NAMALWA (cell line): ENCODE measurements around the gene DECR2.
"Not testable (repeated sequence)": the region's sequence is repeated elsewhere in the genome, so short reads cannot be mapped to it uniquely, and the experiment has no call there.

ENCODE experiments used
- DNase-seq: peaks from one replicate; pipeline ENCODE4 v3.0.0-alpha.2; 2015; ENCODE audit warnings: low spot score

Gene DECR2

GRCh38 chr16:400061-400591, 1.6 kb upstream of the DECR2 start:
- DNase-seq: no peak

DNA sequence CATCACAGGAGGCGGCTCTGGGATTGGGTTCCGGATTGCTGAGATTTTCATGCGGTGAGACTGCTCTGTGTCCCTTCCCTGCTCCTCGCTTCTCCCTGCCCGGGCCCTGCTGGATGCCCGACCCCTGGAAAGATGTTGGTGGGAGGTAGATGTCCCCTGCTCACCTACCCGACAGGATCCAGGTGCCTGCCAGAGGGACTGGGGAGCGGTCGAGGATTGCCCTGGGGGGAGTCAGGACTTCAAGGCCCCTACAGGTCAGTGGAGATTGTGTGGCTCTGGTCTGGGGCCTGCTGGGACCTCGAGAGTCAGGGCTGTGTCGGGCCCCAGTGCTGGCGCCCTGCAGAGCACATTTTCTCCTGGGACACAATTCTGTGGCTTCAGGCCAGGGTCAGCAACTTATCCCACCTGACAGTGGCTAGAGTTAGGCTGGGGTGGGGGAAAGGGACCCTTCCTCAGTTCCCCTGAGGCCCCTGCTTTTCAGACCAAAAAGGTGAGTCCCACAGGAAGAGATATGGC, 3.3 kb downstream of the DECR2 start:
- DNase-seq: no peak

- DNase-seq: no peak
Observed at GRCh38 chr16:405548-406506, 4.1 kb downstream of the DECR2 start.

DNA sequence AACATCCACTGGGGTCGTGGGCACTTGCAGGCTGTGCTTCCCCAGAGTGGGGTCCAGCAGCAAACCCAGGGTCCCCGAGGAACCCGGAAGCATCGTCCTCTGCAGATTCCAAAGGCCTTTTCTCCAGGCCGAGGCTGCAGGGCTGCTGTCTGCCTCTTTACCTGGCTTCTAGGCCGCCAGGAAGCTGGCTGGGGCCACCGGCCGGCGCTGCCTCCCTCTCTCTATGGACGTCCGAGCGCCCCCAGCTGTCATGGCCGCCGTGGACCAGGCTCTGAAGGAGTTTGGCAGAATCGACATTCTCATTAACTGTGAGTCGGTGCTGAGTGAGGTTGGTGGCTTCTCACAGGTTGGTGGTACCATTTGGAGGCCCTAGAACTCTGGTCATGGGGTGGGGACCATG, 5.6 kb downstream of the DECR2 start:
- no peak for DNase-seq

DNA sequence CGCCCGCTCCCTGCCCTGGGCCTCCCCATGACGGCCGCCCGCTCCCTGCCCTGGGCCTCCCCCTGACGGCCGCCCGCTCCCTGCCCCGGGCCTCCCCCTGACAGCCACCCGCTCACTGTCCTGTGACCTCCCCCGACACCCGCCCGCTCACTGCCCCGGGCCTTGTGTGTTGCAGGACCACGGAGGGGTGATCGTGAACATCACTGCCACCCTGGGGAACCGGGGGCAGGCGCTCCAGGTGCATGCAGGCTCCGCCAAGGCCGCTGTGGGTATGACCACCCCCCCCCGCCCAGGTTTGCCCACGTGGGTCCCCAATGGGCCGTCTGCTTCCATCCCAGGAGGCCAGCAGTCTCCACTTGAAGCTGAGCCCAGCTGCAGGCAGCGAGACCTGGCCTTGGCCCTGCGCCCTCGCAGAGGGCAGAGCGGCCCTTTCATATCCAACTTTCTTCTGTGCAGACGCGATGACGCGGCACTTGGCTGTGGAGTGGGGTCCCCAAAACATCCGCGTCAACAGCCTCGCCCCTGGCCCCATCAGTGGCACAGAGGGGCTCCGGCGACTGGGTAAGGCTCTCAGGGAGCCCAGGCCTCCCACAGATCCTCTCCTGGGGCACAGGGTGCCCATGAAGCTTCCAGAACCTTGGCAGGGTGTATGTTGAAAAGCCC, 9.0 kb downstream of the DECR2 start:
- no peak for DNase-seq

- DNase-seq: no peak
Observed at GRCh38 chr16:411576-412265, 10.0 kb downstream of the DECR2 start.

DNA sequence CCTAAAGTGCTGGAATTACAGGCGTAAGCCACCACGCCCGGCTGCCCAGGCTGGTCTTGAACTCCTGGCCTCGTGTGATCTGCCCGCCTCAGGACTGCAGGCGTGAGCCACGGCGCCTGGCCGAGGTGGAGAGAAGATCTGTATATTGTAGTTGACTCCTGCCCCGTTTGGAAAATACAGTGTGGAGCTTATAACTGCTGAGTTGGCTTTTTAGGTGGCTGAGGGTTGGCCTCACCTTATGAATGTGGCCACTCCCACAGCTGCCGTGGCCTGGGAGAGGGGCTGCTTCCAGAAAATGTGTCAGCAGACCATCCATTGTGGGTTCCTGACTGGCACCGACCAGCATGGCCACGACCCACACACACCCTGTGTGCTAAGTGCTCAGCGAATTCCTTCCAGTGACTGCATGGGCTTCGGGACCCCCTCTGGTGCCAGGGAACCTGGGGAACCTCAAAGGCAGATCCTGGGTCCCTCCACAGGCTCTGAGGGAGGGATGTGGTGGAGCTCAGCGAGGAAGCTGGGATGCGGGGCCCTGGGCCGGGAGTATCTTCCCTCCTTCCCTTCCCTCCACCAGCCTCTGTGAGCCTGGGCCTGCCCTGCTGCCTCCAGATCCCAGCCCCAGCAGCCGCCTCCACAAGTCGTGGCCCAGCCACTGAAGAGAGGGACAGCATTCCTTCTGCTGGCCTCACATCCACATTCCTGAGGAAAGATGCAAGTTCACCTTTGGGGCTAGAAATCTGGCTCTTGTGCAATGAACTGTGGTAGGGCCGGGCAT, 12.9 kb downstream of the DECR2 start:
- no peak for DNase-seq

- DNase-seq: not testable (repeated sequence)
Observed at GRCh38 chr16:415170-415498, 13.4 kb downstream of the DECR2 start.

GRCh38 chr16:422179-422578, 20.5 kb downstream of the DECR2 start:
- not testable (repeated sequence) for DNase-seq

- no peak for DNase-seq
Observed at GRCh38 chr16:424033-424622, 22.4 kb downstream of the DECR2 start.

DNA sequence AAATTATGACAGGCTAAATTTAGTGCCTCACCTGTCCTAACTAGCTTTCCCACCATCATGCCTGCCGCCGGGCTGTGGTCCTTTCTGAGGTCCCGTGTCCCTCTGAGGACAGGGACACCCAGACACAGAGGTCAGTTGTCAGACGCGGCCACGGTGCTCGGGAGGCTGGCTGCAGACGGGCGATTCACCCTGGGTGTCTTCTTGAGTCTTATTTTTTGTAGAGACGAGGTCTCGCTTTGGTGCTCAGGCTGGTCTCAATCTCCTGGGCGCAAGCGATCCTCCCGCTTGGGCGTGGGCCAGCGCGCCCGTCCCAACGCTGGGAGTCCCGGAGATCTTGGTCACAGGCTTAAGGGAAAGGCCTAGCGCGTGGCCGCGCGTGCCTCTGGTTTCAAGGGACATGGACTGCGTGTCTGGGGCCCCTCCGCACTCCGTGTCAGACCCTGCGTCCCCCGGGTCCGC, 23.0 kb downstream of the DECR2 start:
- no peak for DNase-seq

DNA sequence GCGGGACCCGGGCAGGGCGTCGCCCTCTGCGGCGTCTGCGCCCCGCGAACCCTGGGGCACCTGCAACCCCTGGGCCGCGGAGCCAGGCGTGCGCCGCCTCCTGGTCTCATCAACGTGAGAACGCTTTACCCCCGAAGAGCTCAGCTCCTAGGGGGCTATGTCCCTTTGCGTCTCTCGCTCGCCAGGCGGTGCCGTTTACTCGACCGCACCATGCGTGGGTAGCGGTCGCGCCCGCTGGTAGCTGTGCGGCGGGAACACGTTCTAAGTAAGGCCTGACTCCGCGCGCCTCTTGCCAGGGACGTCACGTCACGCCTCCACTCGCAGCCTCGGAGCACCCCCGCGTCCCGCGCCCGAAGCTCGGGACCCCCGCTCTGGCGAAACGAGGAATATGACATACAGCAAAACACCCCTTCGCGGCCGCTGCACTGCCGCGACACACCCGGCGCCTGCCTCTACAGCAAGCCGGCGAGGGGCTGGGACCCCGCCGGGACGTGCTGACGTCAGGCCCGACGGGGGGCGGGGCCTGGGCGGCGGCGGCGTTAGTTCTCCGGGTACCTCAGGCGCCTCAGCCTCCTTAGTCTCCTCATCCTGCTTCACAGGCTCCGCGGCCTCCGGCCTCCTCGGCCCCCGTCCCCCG, 23.5 kb downstream of the DECR2 start, which contains the start of gene RAB11FIP3:
RAB11FIP3 (plus strand) TSS at position 568 of the 637 bp plus-strand sequence. CDS start 358 bp downstream, outside the sequence.
- peak; percentile 89 for DNase-seq

DNA sequence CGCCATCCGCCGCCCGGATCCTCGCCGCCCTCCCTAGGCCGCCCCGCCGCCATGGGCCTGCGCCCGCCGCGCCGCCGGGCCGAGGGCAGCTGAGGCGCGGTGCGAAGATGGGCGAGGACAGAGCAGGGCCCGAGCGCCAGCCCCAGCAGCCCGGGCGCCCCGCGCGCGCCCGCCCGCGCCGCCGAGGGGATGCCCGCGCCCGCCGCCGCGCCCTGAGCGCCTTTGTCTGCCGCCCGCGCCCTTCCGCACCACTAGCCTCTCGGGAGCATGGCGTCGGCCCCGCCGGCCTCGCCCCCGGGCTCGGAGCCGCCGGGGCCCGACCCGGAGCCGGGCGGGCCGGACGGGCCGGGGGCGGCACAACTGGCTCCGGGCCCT, 24.0 kb downstream of the DECR2 start:
- DNase-seq: no peak

- no peak for DNase-seq
Observed at GRCh38 chr16:426115-426905, 24.6 kb downstream of the DECR2 start.

- no peak for DNase-seq
Observed at GRCh38 chr16:426906-427249, 25.2 kb downstream of the DECR2 start.

DNA sequence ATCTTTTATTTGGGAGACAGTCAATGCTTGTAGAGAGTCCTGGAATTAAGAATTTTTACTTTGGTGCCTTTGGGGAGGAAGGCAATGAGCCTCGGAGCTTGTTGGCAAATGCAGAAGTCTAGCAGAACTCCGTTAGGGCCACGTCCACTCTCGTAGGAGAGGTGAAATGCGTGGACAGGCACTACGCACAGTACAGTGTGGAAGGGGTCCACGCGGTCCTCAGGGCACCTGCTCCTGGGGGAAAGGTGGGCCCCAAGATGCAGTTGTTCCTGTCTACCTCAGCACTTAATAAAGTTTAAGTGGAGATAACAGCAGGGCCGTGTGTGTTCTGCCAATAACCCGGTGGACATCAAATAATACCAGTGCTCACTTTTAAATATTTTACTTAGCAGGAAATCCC, 25.6 kb downstream of the DECR2 start:
- DNase-seq: no peak

GRCh38 chr16:430904-431303, 29.2 kb downstream of the DECR2 start:
- DNase-seq: no peak

DNA sequence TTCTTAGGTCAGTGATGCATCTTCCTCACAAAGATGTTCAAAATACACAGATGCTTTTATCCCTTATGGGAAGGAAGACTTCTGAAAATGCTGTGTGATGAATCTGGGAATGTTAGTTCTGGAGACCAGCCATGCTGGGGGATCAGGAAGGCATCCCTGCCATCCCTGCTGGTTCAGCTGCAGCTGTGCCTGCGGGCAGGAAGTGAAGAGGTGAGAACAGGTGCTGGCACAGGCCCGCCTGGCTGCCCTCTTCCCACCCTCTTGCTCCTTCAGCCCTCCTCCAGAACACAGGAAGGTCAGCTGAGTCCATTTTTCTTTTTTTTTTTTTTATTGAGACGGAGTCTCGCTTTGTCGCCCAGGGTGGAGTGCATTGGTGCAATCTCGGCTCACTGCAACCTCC, 38.9 kb downstream of the DECR2 start:
- DNase-seq: no peak

- no peak for DNase-seq
Observed at GRCh38 chr16:441447-441846, 39.8 kb downstream of the DECR2 start.

DNA sequence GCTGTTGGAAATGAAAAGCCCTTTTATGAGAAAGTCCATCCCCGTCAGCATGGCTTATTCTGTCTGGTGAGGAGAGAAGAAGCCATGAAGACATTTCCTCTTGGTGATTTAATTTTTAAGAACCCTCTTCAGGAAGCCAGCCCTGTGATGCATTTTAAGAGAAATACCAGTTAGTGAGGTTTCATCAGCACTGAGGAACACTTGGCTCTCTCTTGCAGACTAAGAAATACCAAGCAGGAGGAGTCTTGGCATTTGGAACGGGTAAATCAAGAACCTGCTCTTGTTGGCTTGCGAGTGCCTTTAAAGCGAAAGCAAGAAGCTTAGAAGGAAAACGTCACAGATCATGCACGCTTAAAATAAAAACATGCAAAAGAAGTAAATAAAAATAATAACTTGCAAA, 41.3 kb downstream of the DECR2 start:
- peak; percentile 19 for DNase-seq
